ENCODE data around the gene ZGPAT. TPM values are rescaled to one million over a fixed set of nuclear protein-coding genes. Genes with fewer than 3 reads are reported as not detected.
"Not testable (repeated sequence)": the region's sequence is repeated elsewhere in the genome, so short reads cannot be mapped to it uniquely, and the experiment has no call there.

Gene ZGPAT
- total RNA-seq, 1 donor from 2014 or later = 34.6 TPM

GRCh38 chr20:63711085-63711645, 3.3 kb downstream of the ZGPAT start:
- no peaks in the 10 kb centered on the region for H3K27me3 Mint-ChIP-seq (ENCODE audit: low read depth)
- H3K27ac Mint-ChIP-seq = no peak overlapping the region
- peaks cover 15% of the 10 kb centered on the region for H3K4me1 Mint-ChIP-seq
- H3K36me3 Mint-ChIP-seq = peaks cover 49% of the 10 kb centered on the region
- H3K4me3 Mint-ChIP-seq = peak overlapping the region; percentile 55
- H3K9me3 Mint-ChIP-seq = peaks cover 15% of the 10 kb centered on the region
- TF ChIP-seq, protein P1, sequence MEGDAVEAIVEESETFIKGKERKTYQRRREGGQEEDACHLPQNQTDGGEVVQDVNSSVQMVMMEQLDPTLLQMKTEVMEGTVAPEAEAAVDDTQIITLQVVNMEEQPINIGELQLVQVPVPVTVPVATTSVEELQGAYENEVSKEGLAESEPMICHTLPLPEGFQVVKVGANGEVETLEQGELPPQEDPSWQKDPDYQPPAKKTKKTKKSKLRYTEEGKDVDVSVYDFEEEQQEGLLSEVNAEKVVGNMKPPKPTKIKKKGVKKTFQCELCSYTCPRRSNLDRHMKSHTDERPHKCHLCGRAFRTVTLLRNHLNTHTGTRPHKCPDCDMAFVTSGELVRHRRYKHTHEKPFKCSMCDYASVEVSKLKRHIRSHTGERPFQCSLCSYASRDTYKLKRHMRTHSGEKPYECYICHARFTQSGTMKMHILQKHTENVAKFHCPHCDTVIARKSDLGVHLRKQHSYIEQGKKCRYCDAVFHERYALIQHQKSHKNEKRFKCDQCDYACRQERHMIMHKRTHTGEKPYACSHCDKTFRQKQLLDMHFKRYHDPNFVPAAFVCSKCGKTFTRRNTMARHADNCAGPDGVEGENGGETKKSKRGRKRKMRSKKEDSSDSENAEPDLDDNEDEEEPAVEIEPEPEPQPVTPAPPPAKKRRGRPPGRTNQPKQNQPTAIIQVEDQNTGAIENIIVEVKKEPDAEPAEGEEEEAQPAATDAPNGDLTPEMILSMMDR (IDR thresholded peaks at IDR 0.05; ENCODE audit: unreplicated experiment) = no peak
- DNase-seq (ENCODE audit: low spot score in 2 of 2, unreplicated experiment in 2 of 2) = no peak

- H3K27me3 Mint-ChIP-seq (ENCODE audit: low read depth) = no peaks in the 10 kb centered on the region
- H3K9me3 Mint-ChIP-seq = peaks cover 21% of the 10 kb centered on the region
- no peak for DNase-seq (ENCODE audit: low spot score in 2 of 2, unreplicated experiment in 2 of 2)
- H3K4me1 Mint-ChIP-seq = peaks cover 8% of the 10 kb centered on the region
- H3K27ac Mint-ChIP-seq = no peak overlapping the region
- H3K36me3 Mint-ChIP-seq = peaks cover 54% of the 10 kb centered on the region
- H3K4me3 Mint-ChIP-seq = no peak overlapping the region
- TF ChIP-seq, protein P1 (IDR thresholded peaks at IDR 0.05; ENCODE audit: unreplicated experiment) = no peak
These were observed 4.4 kb downstream of the ZGPAT start for GRCh38 chr20:63712191-63712590.

- Mint-ChIP-seq H3K9me3 (peaks cover 35% of the 10 kb centered on the region), H3K4me1 (peaks cover 2% of the 10 kb centered on the region), H3K4me3 (no peak overlapping the region), H3K27me3 (ENCODE audit: low read depth) (no peaks in the 10 kb centered on the region), H3K36me3 (peaks cover 69% of the 10 kb centered on the region), H3K27ac (no peak overlapping the region)
- DNase-seq (ENCODE audit: low spot score in 2 of 2, unreplicated experiment in 2 of 2) = no peak
- TF ChIP-seq, protein P1 (IDR thresholded peaks at IDR 0.05; ENCODE audit: unreplicated experiment) = no peak
These were observed 7.0 kb downstream of the ZGPAT start for GRCh38 chr20:63714858-63715257.

GRCh38 chr20:63718996-63719395, 11.2 kb downstream of the ZGPAT start:
- H3K4me3 Mint-ChIP-seq = no peak overlapping the region
- H3K4me1 Mint-ChIP-seq = no peaks in the 10 kb centered on the region
- H3K9me3 Mint-ChIP-seq = peaks cover 31% of the 10 kb centered on the region
- peaks cover 65% of the 10 kb centered on the region for H3K36me3 Mint-ChIP-seq
- no peaks in the 10 kb centered on the region for H3K27me3 Mint-ChIP-seq (ENCODE audit: low read depth)
- TF ChIP-seq, protein P1 (IDR thresholded peaks at IDR 0.05; ENCODE audit: unreplicated experiment) = no peak
- H3K27ac Mint-ChIP-seq = no peak overlapping the region
- no peak for DNase-seq (ENCODE audit: low spot score in 2 of 2, unreplicated experiment in 2 of 2)

- H3K27ac Mint-ChIP-seq; H3K4me3 Mint-ChIP-seq; H3K4me1 Mint-ChIP-seq; DNase-seq (ENCODE audit: low spot score in 2 of 2, unreplicated experiment in 2 of 2); H3K27me3 Mint-ChIP-seq (ENCODE audit: low read depth): not testable (repeated sequence)
- Mint-ChIP-seq H3K9me3 (peaks cover 20% of the 10 kb centered on the region), H3K36me3 (peaks cover 55% of the 10 kb centered on the region)
These were observed 15.3 kb downstream of the ZGPAT start for GRCh38 chr20:63722967-63723622.

DNA sequence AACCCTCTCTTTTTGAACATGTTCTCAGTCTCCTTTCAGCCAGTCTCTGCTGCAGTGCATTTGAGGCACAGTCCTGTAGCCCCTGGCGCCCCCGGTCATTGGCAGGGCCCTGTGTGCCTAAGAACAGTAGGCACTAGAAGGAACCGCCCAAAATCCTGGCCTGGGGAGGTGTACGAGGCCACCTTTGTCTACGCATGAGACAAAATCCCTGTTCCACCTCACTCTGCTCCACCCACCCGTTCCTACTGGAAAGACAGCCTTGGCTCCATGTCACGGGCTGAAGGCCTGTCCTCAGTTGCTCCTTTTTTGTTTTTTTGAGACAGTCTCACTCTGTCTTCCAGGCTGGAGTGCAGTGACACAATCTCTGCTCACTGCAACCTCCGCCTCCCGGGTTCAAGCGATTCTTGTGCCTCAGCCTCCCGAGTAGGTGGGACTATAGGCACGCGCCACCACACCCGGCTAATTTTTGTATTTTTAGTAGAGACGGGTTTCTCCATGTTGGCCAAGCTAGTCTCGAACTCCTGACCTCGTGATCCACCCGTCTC, 22.4 kb downstream of the ZGPAT start:
- not testable (repeated sequence) for H3K27me3 Mint-ChIP-seq (ENCODE audit: low read depth); H3K4me3 Mint-ChIP-seq; DNase-seq (ENCODE audit: low spot score in 2 of 2, unreplicated experiment in 2 of 2); H3K4me1 Mint-ChIP-seq; H3K9me3 Mint-ChIP-seq; H3K27ac Mint-ChIP-seq
- H3K36me3 Mint-ChIP-seq = peaks cover 35% of the 10 kb centered on the region

All from mesothelial cell of epicardium (in vitro differentiated cells).